Measurements from ENCODE around the gene AMY1C.
"Not testable (repeated sequence)": the region's sequence is repeated elsewhere in the genome, so short reads cannot be mapped to it uniquely, and the experiment has no call there.

The AMY1C gene

DNA sequence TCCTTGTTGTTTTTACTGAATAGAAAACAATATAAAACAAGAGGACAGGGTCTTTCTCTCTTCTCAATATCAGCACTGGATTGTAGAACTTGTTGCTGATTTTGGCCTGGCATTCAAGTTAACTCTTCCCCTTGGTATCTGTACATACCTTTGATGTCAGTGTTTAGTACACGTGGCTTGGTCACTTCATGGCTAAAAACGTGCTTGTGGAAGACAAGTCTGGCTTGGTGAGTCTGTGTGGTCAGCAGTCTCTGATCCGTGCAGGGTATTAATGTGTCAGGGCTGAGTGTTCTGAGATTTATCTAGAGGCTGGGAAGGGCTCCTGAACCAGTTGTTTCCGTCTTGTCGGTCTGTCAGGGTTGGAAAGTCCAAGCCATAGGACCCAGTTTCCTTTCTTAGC is at the start of gene AMY1C:
Gene AMY1C (plus strand): TSS at position 301 of the 400 bp plus-strand sequence. CDS start 572 bp downstream, outside the sequence.
- DNase-seq, result not testable (repeated sequence)

DNA sequence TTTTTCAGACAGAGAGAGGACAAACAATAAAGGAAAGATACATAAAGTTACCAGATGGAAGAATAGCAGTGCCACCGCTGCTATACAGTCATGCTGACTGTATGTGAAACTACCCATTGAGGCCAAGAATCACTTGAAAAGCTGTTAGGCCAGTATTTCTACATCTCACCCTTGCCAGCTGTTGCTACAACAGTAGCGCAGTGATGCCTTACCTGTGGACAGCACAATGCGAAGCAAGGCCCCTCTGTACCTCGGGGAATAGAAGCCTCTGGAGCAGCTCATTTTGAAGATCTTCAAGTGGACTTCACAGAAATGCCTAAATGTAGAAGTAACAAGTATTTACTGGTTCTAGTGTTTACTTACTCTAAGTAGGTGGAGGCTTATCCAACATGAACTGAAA is 49.0 kb upstream of the AMY1C start:
- not testable (repeated sequence) for DNase-seq

- not testable (repeated sequence) for DNase-seq
Measured at GRCh38 chr1:103701256-103701655, 48.4 kb upstream of the AMY1C start.

GRCh38 chr1:103707670-103708069 is 42.0 kb upstream of the AMY1C start:
- not testable (repeated sequence) for DNase-seq

DNA sequence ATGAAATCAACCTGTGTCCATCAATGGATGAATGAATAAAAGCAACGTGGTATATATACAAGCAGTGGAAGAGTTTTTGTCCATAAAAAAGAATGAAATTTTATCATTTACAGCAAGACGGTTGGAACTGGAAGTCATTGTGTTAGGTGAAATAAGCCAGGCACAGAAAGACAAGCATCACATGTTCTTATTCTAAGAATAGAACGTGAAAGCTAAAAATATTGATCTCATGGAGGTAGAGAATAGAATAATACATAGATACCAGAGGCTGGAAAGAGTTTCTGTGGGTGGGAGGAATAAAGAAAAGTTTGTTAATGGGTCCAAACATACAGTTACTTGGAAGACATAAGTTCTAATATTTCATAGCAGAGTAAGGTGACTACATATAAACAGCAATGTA is 39.3 kb upstream of the AMY1C start:
- DNase-seq, result not testable (repeated sequence)

GRCh38 chr1:103717404-103717803 is 32.3 kb upstream of the AMY1C start:
- not testable (repeated sequence) for DNase-seq

DNA sequence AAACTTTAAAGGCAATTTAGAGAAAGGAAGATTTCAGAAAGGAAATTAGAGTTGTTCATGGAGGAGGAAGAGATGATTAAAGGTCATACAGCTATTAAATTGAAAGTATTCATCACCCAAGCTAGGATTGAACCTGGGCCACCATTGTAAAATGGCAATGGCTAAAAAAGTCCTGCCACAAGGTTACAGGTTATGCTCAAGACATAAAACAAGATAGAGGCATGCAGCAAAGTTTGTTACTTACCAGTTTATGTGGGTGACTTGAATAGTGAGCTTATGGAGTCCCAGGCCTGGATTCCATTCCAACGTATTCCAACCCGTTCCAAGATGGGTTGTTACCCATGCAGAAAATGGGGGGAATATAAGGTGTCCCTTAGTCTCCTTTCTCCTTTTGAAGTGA is 28.2 kb upstream of the AMY1C start:
- not testable (repeated sequence) for DNase-seq

GRCh38 chr1:103735334-103735733 is 14.4 kb upstream of the AMY1C start:
- not testable (repeated sequence) for DNase-seq

DNA sequence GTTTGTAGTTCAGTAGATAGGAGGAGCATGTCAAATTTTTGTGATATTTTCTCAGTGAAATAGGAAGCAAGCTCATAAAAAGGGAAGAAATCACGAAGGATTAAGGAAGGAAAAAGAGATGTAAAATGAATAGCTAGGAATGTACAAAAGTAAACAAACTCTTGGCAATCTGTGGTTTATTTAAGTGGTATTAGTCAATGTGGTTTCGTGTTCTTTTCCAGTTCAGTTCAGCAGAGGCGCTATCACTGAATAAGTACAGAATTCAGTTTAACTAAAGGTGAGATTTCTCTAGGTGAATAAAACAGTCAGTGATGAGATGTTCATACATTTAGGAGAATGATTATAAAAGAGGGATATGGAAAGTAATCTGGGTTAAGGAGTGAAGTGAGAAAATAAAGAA is 11.7 kb upstream of the AMY1C start:
- DNase-seq, result not testable (repeated sequence)

DNA sequence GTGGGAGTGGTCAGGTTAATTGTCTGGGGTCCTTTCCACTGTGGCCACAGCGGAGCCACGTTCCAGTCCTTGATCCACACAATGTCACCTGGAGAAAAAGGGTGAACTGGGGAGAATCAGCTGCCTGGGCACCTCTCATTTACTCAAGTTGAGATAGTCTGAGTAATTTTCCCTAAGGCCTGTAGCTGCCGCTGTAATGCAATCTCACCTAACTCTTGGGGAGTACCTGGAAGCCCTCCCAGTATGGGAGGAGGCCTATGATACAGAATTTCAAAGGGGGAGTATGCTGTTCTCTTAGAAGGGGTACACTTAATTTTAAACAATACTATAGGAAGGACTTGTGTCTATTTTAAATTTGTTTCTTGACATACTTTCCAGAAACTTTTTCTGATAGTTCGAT is 5.2 kb upstream of the AMY1C start:
- not testable (repeated sequence) for DNase-seq

GRCh38 chr1:103745040-103745439 is 4.7 kb upstream of the AMY1C start:
- not testable (repeated sequence) for DNase-seq

- DNase-seq, result not testable (repeated sequence)
Measured at GRCh38 chr1:103748273-103748672, 1.4 kb upstream of the AMY1C start.

DNA sequence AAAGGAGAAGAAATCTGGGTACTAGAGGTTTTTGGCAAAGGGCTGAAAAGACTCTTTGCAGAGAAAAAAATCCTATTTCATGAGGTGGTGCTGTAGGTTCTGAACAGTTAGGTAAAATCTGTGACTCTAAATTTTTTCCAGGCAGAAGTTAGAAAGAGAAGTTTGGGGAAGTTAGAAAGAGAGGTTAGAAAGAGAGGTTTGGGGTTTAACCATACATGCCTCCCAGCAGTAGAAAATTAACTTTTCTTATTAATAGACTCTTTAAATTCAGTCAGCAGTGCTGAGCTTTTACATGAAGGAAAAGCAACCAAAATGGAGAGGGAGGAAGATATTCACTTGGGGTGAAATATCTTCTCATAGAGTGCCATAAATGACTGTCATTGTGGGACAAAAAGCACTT is 12.2 kb downstream of the AMY1C start:
- DNase-seq, result no peak

DNA sequence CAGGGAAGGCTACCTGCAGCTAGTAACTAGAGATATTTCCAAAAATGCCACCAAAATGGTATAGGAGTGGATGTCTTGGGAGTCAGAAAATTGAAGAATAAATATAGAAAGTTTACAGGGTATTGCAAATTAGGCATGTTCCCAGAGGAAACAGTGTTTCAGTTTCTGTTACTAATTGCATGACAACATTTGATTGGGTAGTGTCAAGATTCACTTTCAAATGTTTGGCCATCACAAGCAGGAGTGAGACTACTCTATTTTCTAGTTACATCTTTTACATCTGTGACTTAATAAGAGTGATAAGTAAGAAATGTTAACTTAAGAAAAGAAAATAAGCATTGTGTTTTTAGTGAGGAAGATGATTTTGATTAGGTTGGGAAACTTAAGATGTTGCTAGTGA is 30.2 kb downstream of the AMY1C start:
- DNase-seq, result no peak

- DNase-seq, result no peak
Measured at GRCh38 chr1:103783944-103784377, 34.3 kb downstream of the AMY1C start.

DNA sequence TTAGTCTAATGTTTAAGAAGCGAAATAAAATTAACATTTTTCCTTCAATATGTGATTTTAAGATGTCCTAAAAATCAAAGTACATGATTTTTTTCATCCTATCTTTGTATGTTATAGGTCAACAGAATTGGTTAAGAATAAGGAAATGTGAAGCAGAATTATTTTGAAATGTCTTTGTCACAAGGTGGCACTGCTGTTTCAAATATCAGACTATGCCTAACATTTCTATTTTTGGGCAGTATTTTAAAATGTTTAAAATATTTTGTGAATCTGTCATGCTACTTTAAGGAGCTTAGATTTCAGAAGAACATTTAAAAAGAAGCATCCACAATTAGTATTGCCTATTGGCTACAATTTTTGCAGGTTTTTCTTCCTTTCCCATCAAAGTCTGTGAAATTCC is 38.7 kb downstream of the AMY1C start:
- DNase-seq, result no peak

GRCh38 chr1:103790172-103790571 is 40.5 kb downstream of the AMY1C start:
- no peak for DNase-seq

Data from NCI-H1930 (cell line).